Cardiac fibroblast (primary cell): Measurements from ENCODE around the gene GNAT2.

Source experiments
- DNase-seq, 2 donors: peaks; one replicate each; pipeline versions ENCODE4 v3.0.0 to v3.0.0-alpha.2; 2010; ENCODE audit warnings: low read depth in 2 of 2
- H3K4me3 ChIP-seq, 2 donors: replicated peaks in 1 of 2; 1 replicate in 1 of 2; 2 replicates in 1 of 2; pipeline ENCODE4 v1.5.1; 2011; ENCODE audit warnings: low read depth in 2 of 2, low read length in 2 of 2, mild to moderate bottlenecking in 2 of 2, moderate library complexity in 1 of 2
- CTCF ChIP-seq: IDR thresholded peaks from one replicate; pipeline ENCODE4 v1.5.1; 2011; ENCODE audit warnings: low read depth, mild to moderate bottlenecking, low read length, inconsistent platforms

Gene GNAT2

GRCh38 chr1:109632671-109633346, 13.4 kb upstream of the GNAT2 start:
- H3K4me3 ChIP-seq, result no peak overlapping the region
- no peak for TF ChIP-seq CTCF
- DNase-seq, result no peak

- no peak overlapping the region for H3K4me3 ChIP-seq
- TF ChIP-seq CTCF, result no peak
- DNase-seq, result no peak
Measured at GRCh38 chr1:109631513-109632505, 12.4 kb upstream of the GNAT2 start.

GRCh38 chr1:109630898-109631512, 11.6 kb upstream of the GNAT2 start:
- no peak for TF ChIP-seq CTCF
- no peak for DNase-seq
- no peak overlapping the region for H3K4me3 ChIP-seq

- no peak overlapping the region for H3K4me3 ChIP-seq
- peak; percentile 8 for TF ChIP-seq CTCF
- DNase-seq, result no peak
Measured at GRCh38 chr1:109630081-109630897, 10.9 kb upstream of the GNAT2 start.

- TF ChIP-seq CTCF, result no peak
- H3K4me3 ChIP-seq, result no peak overlapping the region
- DNase-seq, result no peak
Measured at GRCh38 chr1:109629372-109630030, 10.1 kb upstream of the GNAT2 start.
